DOHH2 (cell line): ENCODE results near the gene PARP3.

Experiments used
- H3F3A ChIP-seq: fragments of 200-600 bp; sonication (generic), shearing (Covaris generic); 2 replicates; pipeline ENCODE4 v1.6.0; 2016; ENCODE audit warnings: antibody characterized with exemption, mild to moderate bottlenecking; ENCODE audit not compliant: control insufficient read depth, insufficient read depth
- H3K27ac ChIP-seq: fragments of 200-600 bp; sonication (generic); 2 replicates; pipeline ENCODE4 v1.5.1; 2014; ENCODE audit warnings: low read depth, mild to moderate bottlenecking, low read length, moderate library complexity
- H3K27me3 ChIP-seq: fragments of 200-600 bp; sonication (generic); 2 replicates; pipeline ENCODE4 v1.6.1; 2014; ENCODE audit warnings: mild to moderate bottlenecking, low read length, mixed read lengths; ENCODE audit not compliant: control insufficient read depth
- H3K36me3 ChIP-seq: fragments of 200-600 bp; sonication (generic); 2 replicates; pipeline ENCODE4 v1.6.1; 2014; ENCODE audit warnings: mild to moderate bottlenecking, low read length, moderate library complexity, mixed read lengths; ENCODE audit not compliant: control insufficient read depth
- H3K4me1 ChIP-seq: fragments of 200-600 bp; sonication (generic); 2 replicates; pipeline ENCODE4 v1.6.1; 2014; ENCODE audit warnings: mild to moderate bottlenecking, low read length, mixed read lengths; ENCODE audit not compliant: control insufficient read depth
- H3K4me2 ChIP-seq: fragments of 200-600 bp; sonication (generic); 2 replicates; pipeline ENCODE4 v1.6.0; 2014; ENCODE audit warnings: mild to moderate bottlenecking, low read length, moderate library complexity
- H3K4me3 ChIP-seq: fragments of 200-600 bp; sonication (generic); 2 replicates; pipeline ENCODE4 v1.5.1; 2014; ENCODE audit warnings: mild to moderate bottlenecking, low read length, mixed read lengths
- H3K79me2 ChIP-seq: fragments of 200-600 bp; sonication (generic); 2 replicates; pipeline ENCODE4 v1.6.1; 2014; ENCODE audit warnings: mild to moderate bottlenecking, low read length, mixed read lengths; ENCODE audit not compliant: control insufficient read depth
- H3K9me2 ChIP-seq: fragments of 200-600 bp; sonication (generic); replicated peaks from 2 replicates; pipeline ENCODE4 v1.6.1; 2014; ENCODE audit warnings: mild to moderate bottlenecking, low read length, mixed read lengths; ENCODE audit not compliant: control insufficient read depth
- H3K9me3 ChIP-seq: fragments of 200-600 bp; sonication (generic); 2 replicates; pipeline ENCODE4 v1.6.1; 2014; ENCODE audit warnings: antibody characterized with exemption, low read length, mixed read lengths; ENCODE audit not compliant: control insufficient read depth, insufficient read depth
- H4K20me1 ChIP-seq: fragments of 200-600 bp; sonication (generic); 2 replicates; pipeline ENCODE4 v1.6.0; 2014; ENCODE audit warnings: low read depth, mild to moderate bottlenecking, antibody characterized with exemption, low read length, moderate library complexity; ENCODE audit not compliant: control insufficient read depth, insufficient read depth
- CTCF ChIP-seq: fragments of 200-600 bp; sonication (generic); IDR thresholded peaks from one replicate; pipeline ENCODE4 v1.5.1; 2014; ENCODE audit warnings: antibody characterized with exemption, mild to moderate bottlenecking, low read depth, low read length; ENCODE audit not compliant: poor library complexity, severe bottlenecking
- EZH2phosphoT487 ChIP-seq: fragments of 200-600 bp; sonication (generic); IDR thresholded peaks from 2 replicates; pipeline ENCODE4 v1.6.1; 2017; ENCODE audit warnings: borderline replicate concordance, mild to moderate bottlenecking, antibody characterized with exemption, low read length, moderate library complexity, mixed read lengths

Gene PARP3

GRCh38 chr3:51977446-51978142 lies 35.4 kb downstream of the PARP3 start:
- no peak overlapping the region for H3K27ac ChIP-seq
- H3K36me3 ChIP-seq: peaks cover 8% of the 10 kb centered on the region
- H4K20me1 ChIP-seq: no peaks in the 10 kb centered on the region
- H3K79me2 ChIP-seq: peaks cover 41% of the 10 kb centered on the region
- H3K27me3 ChIP-seq: no peaks in the 10 kb centered on the region
- no peaks in the 10 kb centered on the region for H3K9me2 ChIP-seq
- no peak overlapping the region for H3K4me3 ChIP-seq
- TF ChIP-seq CTCF (no peak), EZH2phosphoT487 (no peak)
- peaks cover 34% of the 10 kb centered on the region for H3K4me1 ChIP-seq
- no peaks in the 10 kb centered on the region for H3K9me3 ChIP-seq
- peaks cover 25% of the 10 kb centered on the region for H3F3A ChIP-seq
- H3K4me2 ChIP-seq: no peak overlapping the region

- peaks cover 41% of the 10 kb centered on the region for H3K79me2 ChIP-seq
- no peaks in the 10 kb centered on the region for H3K27me3 ChIP-seq
Observed at GRCh38 chr3:51978143-51978502, 36.0 kb downstream of the PARP3 start.

GRCh38 chr3:51980253-51980652 lies 38.1 kb downstream of the PARP3 start:
- no peak overlapping the region for H3K27ac ChIP-seq
- TF ChIP-seq CTCF (no peak), EZH2phosphoT487 (no peak)
- H3K9me3 ChIP-seq: no peaks in the 10 kb centered on the region
- peaks cover 30% of the 10 kb centered on the region for H3F3A ChIP-seq
- H3K36me3 ChIP-seq: peaks cover 6% of the 10 kb centered on the region; the same call in 1 of the 2 replicates
- H3K4me3 ChIP-seq: no peak overlapping the region
- H3K27me3 ChIP-seq: no peaks in the 10 kb centered on the region
- no peak overlapping the region for H3K4me2 ChIP-seq
- H3K9me2 ChIP-seq: no peaks in the 10 kb centered on the region
- no peaks in the 10 kb centered on the region for H4K20me1 ChIP-seq
- H3K79me2 ChIP-seq: peaks cover 27% of the 10 kb centered on the region
- H3K4me1 ChIP-seq: peaks cover 39% of the 10 kb centered on the region

More at GRCh38 chr3:51978143-51978502, 36.0 kb downstream of the PARP3 start:
- H3K4me3 ChIP-seq: no peak overlapping the region
- H3K4me2 ChIP-seq: no peak overlapping the region
- no peaks in the 10 kb centered on the region for H3K9me3 ChIP-seq
- no peak overlapping the region for H3K27ac ChIP-seq
- H3K9me2 ChIP-seq: no peaks in the 10 kb centered on the region
- peaks cover 37% of the 10 kb centered on the region for H3K4me1 ChIP-seq
- peaks cover 24% of the 10 kb centered on the region for H3F3A ChIP-seq
- H3K36me3 ChIP-seq: peaks cover 8% of the 10 kb centered on the region
- no peaks in the 10 kb centered on the region for H4K20me1 ChIP-seq
- TF ChIP-seq EZH2phosphoT487 (no peak), CTCF (no peak)
